ENCODE results near the gene ACAP3.

Gene ACAP3

DNA sequence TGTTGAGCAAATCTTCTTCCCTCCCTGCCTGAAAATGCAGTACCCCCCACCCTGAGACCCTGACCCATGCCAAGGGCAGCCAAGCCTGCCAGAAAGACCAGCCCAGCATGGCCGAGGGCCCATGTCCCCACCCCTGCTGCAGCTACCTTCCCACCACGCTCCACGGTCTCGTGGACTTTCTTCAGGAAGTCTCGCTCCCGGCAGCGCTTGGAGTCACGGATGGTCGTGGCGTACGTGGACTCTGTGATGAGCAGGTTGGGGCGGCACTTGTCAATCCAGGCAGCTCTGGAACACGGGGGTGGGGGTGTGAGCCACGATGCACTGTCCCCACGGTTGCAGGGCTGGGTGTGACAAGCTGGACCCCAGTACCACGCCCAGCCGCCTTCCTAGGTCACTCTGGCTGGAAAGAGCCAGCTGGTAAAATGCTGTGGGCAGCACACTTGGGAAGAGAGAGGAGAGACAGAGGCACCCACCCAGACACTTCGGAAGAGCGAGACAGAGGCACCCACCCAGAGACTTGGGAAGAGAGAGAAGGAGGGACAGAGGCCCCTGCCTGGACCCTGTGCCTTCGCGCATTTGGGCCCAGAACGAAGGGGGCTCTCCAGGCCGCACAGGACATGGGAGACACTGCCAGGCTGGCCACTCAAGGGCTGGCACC lies 7.1 kb upstream of the ACAP3 start:
- in situ Hi-C loops (cut with MboI; ENCODE audit: low sequenced_read_pairs) = no loop called here

DNA sequence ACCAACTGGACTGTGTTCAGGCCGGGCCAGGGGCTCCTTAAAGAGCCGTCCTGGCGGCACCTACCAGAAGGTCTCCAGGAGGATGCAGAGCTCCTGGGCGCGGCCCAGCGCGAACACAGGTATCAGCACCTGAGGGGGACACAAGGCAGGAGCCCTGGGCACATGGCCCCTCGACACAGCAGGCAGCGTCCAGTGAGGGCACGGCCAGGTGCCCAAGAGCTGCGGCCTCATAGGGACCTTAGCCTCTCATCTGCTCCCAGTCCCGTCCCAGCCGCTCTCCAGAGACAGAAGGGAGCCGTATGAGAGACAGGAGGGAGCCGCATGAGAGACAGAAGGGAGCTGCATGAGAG lies 6.5 kb upstream of the ACAP3 start:
- in situ Hi-C loops (cut with MboI; ENCODE audit: low sequenced_read_pairs) = no loop called here

DNA sequence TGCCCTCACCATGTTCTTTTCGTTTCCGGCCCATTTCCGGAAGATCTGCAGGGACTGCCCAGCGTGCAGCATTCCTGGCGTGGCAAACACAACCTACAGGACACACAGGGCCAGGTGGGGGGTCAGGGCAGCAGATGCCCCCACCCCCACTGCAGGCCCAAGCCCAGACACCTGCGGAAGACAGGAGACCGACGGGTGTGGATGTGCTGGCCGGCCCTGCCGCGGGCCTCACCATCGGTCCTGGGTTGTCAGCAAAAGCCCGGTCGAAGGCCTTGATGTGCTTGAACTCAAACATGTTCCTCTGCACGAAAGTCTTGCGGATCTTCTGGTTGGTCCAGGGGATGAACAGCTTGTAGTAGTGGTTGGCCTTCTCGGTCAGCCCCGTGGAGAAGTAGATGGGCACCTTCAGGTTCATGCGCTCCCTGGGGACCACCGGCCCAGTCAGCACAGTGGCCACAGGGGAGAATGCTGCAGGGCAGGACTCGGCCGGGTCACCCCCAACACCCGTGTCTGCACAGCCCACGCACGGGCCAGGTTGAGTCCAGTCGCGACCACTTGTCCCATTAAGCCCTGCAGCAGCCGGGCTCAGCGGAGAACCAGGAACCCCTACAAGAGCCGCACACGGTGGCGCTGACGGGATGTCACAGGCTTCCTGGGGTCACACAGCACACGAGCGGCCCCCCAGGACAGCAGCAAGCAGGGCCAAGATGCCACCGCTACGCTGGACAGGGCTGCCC lies 5.9 kb upstream of the ACAP3 start:
- in situ Hi-C loops (cut with MboI; ENCODE audit: low sequenced_read_pairs) = no loop called here

DNA sequence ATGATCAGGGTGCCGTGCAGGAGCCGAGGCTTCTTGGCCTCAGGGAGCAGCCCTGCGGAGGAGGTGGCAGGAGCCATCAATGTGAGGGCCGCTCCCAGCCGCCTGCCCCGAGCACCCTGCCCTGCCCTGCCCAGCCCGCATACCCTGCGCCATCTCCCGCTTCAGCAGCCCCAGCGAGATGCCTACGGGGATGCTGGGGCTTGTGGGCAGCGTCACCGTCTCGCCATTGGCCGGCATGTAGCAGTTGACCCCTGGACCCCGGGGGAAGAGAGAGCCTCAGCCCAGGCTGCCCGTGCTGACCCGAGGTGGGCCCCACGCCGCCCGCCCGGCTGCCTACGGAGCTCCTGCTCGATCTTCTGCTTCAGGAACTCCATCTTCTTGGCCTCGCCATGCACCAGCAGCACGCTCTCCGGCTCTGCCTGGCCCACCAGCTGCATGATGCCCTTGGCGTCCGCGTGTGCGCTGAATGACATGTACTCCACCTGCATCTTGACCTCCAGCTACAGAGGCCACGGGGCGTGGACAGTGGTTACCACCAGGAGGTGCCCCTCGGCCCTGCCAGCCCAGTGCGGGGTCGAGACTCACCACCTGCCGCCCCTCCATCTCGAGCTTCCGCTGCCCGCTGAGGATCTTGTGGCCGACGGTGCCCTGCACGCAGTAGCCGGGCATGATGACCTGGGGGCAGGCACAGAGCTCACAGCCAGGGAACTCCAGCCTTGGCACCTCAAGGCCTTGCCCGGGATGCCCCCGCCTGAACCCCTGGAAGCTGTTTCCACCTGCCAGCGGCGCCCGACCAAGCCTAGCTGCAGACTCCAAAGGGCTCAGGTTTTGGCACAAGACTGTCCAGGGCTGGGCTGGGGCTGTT lies 5.0 kb upstream of the ACAP3 start:
- in situ Hi-C loops (cut with MboI; ENCODE audit: low sequenced_read_pairs) = no loop called here

DNA sequence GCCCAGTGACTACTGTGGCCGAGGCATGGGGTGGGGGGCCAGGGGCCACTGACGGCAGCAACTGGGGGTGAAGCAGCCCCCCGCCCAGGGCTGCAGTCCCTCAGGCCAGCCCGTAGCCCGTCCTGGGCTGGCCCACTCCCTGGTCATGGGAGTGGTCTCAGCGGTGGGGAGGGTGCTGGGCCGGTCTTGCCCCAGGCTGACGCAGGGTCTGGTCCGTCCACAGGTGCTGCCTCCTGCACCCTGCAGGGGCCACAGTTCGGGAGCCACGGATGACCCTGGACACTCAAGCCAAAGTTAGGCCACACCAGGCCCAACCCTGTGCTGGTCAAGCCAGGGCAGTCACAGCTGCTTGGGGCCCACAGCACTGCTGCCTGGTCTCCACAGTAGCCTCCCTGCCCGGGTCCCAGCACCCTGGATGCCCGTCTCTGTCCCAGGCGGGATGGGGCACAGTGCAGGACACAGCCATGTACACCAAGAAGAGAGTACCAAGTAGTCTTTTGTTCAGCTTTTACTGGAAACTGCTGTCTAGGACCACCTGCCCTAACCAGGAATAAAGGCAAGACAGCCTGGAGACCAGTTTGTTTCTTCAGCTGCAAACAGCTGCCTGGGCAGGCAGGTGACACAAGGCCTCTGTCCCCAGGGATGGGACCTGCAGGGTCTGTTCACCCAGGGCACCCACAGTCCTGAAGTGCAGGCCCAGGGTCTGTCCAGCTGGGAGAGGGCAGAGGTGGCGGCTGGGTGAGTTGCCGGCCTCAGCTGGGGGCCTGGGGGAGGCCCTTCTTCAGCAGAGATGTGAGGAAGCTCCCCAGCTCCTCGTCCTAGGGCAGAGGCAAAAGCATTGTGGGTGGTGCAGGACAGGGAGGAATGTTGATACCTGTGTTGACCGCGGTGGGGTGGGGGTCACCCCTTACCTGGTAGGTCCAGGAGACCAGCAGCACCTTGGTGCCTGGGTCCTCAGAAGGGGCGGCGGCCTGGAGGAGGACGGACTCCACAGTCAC lies 3.7 kb upstream of the ACAP3 start:
- in situ Hi-C loops (cut with MboI; ENCODE audit: low sequenced_read_pairs) = no loop called here

DNA sequence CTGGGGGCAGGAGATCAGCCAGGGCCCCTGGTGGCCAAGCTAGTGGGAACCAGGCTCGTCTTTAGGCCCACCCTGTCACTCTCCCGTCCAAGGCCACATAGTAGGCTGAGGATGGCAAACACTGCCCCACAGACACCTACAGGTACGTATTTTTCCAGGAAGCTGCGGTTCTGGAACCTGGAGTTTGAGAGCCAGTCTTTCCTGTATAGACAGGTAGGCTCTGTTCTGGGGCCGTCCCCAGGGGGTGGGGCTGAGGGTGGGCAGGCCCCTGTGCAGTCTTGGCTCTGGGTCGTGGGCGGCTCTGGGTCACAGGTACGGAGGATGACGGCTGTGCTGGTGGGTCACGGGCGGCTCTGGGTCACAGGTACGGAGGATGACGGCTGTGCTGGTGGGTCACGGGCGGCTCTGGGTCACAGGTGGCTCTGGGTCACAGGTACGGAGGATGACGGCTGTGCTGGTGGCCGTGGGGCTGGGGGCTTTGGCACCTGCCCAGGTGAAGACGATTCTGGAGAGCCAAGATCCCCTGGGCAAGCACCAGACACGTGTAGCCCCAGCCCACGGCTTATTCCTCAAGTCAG lies 2.8 kb upstream of the ACAP3 start:
- in situ Hi-C loops (cut with MboI; ENCODE audit: low sequenced_read_pairs) = no loop called here

DNA sequence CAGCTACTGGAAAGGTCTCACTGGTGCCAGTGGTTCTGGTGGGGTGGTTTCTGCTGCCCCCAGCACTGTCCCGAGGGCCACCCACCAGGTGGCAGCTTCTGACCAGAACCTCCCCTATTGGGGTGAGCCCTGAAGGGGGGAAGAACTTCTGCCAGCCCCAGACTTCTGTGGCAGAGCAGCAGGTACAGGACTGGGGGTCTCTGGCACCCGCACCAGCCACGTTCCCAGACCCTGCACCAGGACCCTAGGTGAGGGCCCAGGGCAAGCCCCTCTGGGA lies 2.3 kb upstream of the ACAP3 start:
- in situ Hi-C loops (cut with MboI; ENCODE audit: low sequenced_read_pairs) = no loop called here

DNA sequence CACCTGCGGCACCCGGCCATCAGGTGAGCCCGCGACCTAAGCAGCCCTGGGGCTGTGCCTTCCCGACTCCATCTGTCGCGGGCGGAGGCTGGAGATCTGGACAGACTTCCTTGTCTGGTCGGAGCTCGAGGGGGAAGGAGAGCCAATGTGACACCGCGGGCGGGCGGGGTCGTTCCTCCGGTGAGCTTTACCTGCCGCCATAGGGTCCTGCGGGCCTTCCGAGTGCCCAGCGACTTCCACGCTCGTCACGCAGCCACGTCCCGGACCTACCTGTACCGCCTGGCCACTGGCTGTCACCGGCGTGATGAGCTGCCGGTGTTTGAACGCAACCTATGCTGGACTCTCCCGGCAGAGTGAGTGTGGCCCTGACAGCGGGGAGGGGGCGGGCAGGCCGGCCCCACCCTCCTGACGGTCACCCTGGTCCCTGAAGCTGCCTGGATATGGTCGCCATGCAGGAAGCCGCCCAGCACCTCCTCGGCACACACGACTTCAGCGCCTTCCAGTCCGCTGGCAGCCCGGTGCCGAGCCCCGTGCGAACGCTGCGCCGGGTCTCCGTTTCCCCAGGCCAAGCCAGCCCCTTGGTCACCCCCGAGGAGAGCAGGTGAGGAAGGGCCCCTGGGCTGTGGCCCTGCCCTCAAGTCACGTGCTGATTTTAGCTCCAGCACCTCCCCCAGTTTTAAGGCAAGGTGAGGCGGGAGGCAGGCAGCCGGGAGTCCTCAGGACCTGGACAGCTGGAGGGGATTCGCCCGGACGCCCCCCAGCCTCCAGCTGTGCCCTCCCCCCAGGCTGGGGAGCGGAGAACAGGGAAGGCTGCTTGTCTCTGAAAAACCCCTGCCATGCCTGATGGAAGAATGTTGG lies 1.8 kb upstream of the ACAP3 start:
- in situ Hi-C loops (cut with MboI; ENCODE audit: low sequenced_read_pairs) = no loop called here

DNA sequence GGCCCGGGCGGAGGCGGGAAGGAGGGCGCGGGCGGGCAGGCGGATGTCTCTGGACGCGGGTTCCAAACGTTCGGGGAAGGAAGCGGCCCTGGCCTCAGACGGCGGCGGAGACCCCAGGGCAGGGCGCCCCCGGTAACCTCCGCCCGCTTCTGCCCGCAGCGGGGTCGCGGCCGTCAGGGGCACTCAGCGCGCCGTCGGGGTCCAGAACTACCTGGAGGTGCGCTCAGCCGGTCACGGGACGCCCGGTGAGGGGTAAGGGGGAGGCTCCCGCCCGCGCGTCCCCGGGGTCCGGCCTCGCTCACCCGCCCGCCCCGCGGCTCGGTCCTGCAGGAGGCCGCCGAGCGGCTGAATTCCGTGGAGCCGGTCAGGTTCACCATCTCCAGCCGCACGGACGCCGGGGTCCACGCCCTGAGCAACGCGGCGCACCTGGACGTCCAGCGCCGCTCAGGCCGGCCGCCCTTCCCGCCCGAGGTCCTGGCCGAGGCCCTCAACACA lies 1.1 kb upstream of the ACAP3 start:
- in situ Hi-C loops (cut with MboI; ENCODE audit: low sequenced_read_pairs) = no loop called here

DNA sequence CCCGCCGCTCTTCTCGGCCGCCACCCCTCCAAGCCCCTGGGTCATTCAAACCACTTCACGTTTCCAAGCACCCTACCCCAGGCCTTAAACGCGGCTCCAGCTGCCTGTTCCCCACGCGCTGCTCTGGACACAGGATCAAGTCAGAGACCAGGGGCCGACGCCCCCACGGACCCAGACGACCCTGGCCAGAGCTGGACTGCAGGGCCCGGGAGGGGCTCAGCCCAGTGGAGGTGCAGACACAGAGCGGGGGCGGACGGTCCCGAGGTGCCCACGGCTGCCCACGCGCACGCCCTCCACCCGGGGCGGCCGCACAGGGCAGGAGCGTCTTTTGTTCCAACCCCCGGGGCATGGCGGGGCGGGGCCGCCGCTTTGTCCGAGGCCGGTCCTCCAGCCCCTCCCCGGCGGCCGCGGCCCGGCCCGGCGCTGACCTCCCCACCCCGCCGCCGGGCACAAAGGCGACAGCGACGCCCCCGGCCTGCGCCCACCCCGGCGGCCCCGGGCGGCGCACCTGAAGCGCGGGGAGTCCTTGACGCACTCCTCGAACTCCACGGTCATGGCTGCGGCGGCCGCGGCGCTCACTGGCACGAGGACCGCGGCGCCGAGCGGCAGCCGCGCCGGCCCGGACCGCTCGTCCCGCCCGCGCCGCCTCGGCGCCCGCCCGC lies 338 bp downstream of the ACAP3 start:
- in situ Hi-C loops (cut with MboI; ENCODE audit: low sequenced_read_pairs) = no loop called here

DNA sequence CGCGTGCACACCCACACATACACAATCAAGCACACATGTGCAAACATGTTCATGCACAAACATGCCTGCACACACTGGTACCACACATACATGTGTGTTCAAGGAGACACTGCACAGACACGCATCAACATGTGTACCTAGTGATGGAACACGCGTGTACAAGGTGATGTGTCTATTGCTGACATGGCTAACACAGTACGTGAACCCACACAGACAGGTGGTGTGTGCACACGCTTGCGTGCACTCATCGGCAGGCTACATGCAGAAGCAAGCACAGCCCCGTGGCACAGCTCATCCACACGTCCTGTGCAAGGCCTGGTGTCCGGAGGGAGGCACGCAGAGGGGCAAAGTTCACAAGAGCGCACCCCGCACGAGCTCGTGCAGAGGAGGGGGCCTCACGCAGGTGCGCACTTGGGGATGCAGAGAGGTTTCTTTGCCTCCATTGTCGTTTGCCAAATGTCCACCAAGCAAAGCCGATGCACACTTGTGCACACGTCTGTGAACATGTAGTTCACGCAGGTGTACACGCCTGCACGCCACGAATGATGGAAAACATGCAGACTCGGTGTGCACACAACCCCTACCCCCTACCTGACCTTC lies 969 bp downstream of the ACAP3 start:
- in situ Hi-C loops (cut with MboI; ENCODE audit: low sequenced_read_pairs) = no loop called here

DNA sequence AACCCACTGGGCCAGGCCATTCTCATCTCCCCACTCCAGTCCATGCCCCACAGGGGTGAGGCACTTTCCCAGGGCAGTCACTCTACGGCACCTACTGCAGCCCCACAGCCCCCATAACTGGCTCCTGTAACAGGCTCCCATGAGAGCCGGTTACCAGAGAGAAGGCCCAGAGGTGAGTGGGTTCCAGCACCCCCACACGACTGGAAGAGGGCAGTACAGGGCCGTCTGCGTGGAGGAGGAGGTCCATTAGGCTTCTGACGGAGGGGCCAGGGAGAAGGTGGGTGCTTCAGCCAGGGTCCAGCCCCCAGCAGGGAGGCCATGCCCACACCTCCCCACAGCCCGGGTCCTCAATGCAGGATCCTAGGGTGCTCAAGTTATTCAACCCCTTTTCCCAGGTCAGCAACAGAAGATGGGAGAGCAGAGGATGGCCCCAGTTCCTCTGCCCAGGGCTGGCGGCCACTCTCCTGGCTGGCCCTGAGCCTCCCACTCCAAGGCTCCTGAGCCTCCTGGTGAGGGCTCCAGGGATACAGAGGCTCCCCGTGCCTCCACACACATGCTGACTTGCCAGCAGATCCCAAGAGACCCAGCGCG lies 1.6 kb downstream of the ACAP3 start:
- in situ Hi-C loops (cut with MboI; ENCODE audit: low sequenced_read_pairs) = no loop called here

DNA sequence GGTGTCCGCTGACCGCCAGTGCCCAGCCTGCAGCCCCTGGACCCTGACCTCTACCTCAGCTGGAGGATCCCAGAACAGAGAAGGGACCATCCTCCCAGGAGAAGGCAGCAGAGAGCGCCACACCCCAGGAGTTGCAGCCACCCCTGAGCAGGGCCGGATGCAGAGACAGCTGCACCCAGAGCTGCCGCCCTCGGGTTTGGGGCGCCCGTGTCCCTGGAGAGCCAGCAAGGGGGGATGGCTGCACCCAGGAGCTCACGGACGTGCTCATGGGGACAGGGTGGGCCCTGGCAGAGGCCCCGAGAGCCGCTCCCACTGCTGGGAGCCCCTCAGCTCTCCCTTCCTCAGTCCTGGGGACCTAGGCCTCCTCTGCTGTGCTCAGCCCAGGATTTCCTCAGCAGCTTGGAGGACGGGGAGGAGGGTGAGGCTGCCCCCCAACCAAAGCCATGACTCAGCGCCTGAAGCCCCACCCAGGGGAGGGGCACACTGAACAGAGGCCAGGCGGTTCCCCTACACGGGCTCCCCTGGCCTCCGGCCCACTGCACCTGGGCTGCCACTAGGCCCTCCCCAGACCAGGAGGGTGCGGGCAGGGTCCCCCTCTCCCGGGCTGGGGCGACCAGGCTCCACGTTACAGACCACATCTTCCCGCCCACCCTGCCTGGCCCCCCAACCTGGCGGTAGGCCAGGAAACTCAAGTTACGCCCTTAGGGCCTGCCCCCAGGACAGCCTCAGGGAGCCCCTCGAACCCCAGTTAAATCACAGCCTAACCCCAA lies 2.2 kb downstream of the ACAP3 start:
- in situ Hi-C loops (cut with MboI; ENCODE audit: low sequenced_read_pairs) = no loop called here

DNA sequence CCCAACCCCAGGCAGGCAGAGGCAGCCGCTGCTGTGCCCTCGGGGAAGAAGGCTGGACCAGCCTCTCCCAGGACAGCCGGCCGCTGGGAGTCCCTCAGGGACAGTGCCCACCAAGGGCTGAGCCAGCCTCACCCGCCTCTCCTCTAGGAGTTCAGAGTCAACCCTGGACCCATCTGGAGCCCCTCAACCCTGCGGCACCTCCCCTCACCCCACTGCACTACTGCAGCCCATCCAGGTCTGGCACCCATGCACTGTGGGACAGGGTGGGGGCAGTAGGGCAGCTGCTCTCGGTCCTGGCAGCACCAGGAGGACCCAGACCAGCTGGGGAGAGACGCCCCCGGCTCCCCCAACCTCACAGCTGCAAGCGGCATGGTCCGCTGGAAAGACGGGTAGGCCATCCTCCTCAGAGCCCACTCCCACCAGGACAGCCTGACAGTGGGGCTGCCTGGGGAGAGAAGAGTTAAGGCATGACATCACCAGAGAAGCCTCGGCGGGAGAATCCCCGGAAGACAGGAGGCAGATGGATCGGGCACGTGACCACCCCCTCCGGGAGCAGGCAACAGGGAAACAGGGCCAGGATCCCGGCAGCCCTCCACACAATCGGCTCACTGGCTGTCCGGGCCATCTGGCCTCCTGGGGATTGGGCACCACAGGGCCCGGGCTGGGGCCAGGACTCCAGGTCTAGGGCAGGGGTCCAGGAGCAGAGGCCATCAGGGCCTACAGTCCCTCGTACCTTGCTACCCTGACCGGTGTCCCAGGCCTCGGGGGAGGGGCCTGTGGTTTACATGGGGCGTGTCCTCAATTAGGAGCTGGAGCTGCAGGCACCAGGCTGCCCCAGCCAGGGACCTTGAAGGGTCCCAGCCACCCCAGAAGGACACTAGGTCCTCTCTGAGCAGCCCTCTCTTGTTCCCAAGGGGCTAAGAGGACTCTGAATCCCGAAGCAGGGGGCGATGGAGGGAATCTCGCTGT lies 3.1 kb downstream of the ACAP3 start:
- in situ Hi-C loops (cut with MboI; ENCODE audit: low sequenced_read_pairs) = no loop called here

DNA sequence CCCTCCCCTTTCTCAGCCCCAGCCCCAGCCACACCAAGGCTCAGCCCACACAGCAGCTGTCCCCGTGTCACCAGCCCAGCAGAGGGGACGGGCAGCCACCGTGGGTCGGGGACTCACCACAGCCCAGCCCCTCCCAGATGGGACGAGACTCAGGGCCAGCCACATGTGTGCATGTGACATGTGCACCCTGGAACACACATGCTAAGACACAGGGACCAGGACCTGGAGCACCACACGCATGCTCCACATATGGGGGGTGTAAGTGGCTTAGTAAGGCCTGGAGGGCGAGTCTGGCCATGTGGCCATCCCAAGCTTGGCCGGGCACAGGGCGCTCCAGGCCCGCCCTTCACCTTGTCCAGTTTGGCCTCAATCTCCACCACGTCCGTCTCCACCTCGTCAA lies 4.0 kb downstream of the ACAP3 start:
- in situ Hi-C loops (cut with MboI; ENCODE audit: low sequenced_read_pairs) = no loop called here

DNA sequence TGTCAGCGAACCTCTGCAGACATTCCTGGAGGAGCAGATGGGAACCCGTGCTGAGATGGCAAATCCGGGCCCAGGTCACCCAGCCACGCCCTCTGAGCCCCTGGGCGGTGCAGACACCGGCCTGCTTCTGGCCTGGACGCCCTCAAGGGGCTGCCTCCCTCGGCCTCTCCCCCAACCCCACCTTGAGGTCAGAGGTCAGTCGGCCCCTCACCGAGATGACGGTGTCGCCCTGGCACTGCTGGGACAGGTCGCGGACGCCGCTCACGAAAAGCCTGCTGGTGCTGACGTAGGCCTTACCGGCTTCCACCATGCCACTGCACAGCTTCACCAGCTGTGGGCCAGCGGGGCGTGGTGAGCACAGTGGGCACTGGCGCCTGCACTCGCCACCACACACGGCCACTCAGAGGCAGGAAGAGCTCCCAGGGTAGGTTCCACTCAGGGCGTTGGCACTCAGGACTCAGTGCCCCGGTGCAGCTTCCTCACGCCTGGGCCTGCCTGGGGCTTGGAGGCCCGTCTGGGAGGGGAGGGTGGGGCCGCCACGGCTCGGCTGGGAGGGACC lies 4.7 kb downstream of the ACAP3 start:
- in situ Hi-C loops (cut with MboI; ENCODE audit: low sequenced_read_pairs) = no loop called here

Data from HL-60/S4 treated with retinoic acid at 250 ng/mL for 4 days and 3 days (cell line).